Activated CD4-positive, alpha-beta T cell treated with anti-CD3 and anti-CD28 coated beads for 1 hour (primary cell): Measurements from ENCODE around the gene ZNF639.
"Not testable (repeated sequence)": the region's sequence is repeated elsewhere in the genome, so short reads cannot be mapped to it uniquely, and the experiment has no call there.

ENCODE experiments used
- DNase-seq: peaks from one replicate; pipeline ENCODE4 v3.0.0-alpha.2; 2020

ZNF639 gene

GRCh38 chr3:179322286-179323196, at the start of gene ZNF639:
Gene ZNF639, plus strand, starts transcription at chr3:179323031. Its CDS starts 5,263 bp downstream, at chr3:179328294.
- peak; percentile 72 for DNase-seq

- not testable (repeated sequence) for DNase-seq
These were observed 48.4 kb upstream of the ZNF639 start for GRCh38 chr3:179274434-179274833.

- DNase-seq, result no peak
These were observed 46.8 kb upstream of the ZNF639 start for GRCh38 chr3:179276001-179276400.

- no peak for DNase-seq
These were observed 46.1 kb upstream of the ZNF639 start for GRCh38 chr3:179276743-179277142.

GRCh38 chr3:179278151-179278550, 44.7 kb upstream of the ZNF639 start:
- DNase-seq, result no peak

- DNase-seq, result no peak
These were observed 43.7 kb upstream of the ZNF639 start for GRCh38 chr3:179278932-179279693.

- no peak for DNase-seq
These were observed 43.0 kb upstream of the ZNF639 start for GRCh38 chr3:179279837-179280236.

GRCh38 chr3:179281825-179282224, 41.0 kb upstream of the ZNF639 start:
- DNase-seq, result no peak

GRCh38 chr3:179286331-179286730, 36.5 kb upstream of the ZNF639 start:
- DNase-seq, result no peak

GRCh38 chr3:179288845-179289244, 34.0 kb upstream of the ZNF639 start:
- no peak for DNase-seq

- DNase-seq, result no peak
These were observed 33.5 kb upstream of the ZNF639 start for GRCh38 chr3:179289295-179289694.

- no peak for DNase-seq
These were observed 30.4 kb upstream of the ZNF639 start for GRCh38 chr3:179292450-179292849.

- DNase-seq, result no peak
These were observed 24.7 kb upstream of the ZNF639 start for GRCh38 chr3:179297971-179298725.

- no peak for DNase-seq
These were observed 23.5 kb upstream of the ZNF639 start for GRCh38 chr3:179299316-179299715.

GRCh38 chr3:179299999-179300613, 22.7 kb upstream of the ZNF639 start:
- DNase-seq, result no peak

GRCh38 chr3:179301645-179302044, 21.2 kb upstream of the ZNF639 start:
- no peak for DNase-seq

- no peak for DNase-seq
These were observed 20.7 kb upstream of the ZNF639 start for GRCh38 chr3:179302111-179302510.

GRCh38 chr3:179304605-179305004, 18.2 kb upstream of the ZNF639 start:
- no peak for DNase-seq

GRCh38 chr3:179307362-179307761, 15.5 kb upstream of the ZNF639 start:
- not testable (repeated sequence) for DNase-seq

- DNase-seq, result no peak
These were observed 14.8 kb upstream of the ZNF639 start for GRCh38 chr3:179308001-179308400.

- no peak for DNase-seq
These were observed 13.4 kb upstream of the ZNF639 start for GRCh38 chr3:179309225-179310078.

GRCh38 chr3:179318876-179319275, 4.0 kb upstream of the ZNF639 start:
- no peak for DNase-seq
